NCI-H128 (cell line): ENCODE data around the gene STXBP5.

Experiments used
- DNase-seq: peaks from one replicate; lab custom pipeline; 2025; ENCODE audit not compliant: unreplicated experiment; lab: John Stamatoyannopoulos, UW

STXBP5 gene

DNA sequence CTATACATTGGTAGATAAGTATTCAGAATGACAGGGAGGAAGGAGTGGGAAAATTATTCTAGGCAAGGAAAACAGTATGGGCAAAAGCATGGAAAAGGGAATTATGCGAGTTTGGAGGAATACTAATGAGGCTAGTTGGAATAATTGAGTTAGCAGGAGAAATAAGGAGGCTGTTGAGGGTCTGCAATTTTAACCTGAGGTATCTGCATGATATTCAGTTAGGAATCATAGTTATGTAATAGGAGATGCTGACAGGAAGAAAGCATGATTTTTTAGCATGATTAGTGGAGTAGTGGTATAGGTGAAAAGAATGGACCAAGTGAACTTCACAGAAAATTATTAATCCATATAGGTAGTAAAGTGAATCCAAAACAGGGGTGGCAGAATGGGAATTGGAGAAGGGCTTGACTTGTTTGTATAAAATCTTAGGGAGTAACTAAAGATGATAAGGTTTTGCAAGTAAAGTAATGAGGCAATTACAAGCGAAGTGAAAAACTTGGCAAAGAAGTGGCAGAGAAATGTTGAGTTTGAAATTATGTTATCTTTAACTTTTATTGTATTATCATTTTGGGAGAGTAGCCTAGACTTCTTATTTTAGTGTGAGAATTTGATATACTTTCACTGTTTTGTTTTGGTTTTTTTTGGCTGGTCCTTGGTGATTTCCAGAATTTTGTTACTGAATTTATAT is 5.7 kb downstream of the STXBP5 start:
- no peak for DNase-seq

DNA sequence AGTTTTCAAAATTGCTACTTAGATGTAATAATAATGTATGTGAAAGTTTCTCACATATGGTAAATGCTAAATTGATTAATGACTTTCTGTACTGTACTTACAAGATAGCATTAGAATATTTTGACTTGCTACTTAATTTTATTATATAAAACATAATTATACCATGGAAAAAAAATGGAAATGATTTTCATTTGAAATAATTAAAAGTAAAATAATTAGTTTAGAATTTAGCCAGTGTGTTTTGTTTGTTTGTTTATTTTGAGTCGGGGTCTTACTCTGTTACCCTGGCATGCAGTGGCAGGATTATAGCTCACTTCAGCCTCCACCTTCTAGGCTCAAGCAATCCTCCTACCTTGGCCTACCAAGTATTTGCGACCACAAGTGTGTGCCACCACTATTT is 7.1 kb downstream of the STXBP5 start:
- DNase-seq: no peak

DNA sequence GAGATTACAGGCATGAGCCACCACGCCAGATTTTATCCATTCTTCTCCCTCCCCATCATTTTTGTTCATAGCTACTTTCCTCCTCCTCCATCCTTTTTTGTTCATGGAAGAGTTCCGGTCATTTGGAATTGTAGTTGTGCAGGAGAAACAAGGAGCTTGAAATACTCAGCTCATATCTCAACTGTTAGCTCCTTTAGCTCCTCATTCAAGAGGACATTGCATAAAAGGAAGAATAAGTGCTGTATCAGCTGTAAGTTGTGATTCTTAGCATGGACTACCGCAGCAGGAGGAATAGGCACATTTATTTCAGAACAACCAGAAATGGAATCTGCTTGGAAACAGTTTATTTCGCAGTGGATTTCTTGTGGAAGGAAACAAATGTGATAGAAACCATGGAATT is 7.6 kb downstream of the STXBP5 start:
- DNase-seq: no peak

DNA sequence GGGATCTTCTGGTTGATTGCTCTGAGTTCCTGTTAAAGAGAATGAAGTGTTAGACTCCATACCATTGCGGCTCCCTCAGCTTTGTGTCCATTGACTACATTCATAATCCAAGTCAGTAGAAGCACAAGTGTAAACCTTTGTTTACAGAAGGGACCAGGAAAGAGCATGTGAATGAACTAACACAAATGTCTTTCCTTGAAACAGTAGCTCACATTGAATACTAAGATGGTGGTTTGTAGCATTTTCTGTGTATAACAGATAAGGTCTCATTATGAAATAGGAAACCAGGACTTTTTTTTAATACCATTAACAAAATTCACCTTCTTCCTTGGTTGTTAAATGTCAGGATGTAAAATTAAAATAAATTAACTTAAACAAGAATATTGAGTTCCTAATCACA is 8.4 kb downstream of the STXBP5 start:
- DNase-seq: no peak

DNA sequence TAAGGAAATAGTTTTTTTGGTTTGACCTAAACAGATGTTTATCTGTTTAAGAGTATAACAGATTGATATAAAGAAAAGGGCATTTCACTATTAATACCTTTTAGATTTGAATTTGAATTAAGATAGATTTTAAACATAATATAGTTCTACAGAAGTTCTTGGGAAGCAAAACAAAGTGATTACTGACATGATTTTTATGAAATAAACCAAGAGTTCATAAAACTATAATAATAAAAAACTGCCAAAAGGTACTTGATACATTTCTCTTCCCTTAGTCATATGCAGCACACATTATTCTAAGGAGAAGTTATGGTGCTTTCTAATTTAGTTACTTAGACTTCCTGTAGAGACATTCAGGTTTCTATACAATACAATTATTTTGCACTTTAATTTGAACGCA is 9.6 kb downstream of the STXBP5 start:
- DNase-seq: no peak

DNA sequence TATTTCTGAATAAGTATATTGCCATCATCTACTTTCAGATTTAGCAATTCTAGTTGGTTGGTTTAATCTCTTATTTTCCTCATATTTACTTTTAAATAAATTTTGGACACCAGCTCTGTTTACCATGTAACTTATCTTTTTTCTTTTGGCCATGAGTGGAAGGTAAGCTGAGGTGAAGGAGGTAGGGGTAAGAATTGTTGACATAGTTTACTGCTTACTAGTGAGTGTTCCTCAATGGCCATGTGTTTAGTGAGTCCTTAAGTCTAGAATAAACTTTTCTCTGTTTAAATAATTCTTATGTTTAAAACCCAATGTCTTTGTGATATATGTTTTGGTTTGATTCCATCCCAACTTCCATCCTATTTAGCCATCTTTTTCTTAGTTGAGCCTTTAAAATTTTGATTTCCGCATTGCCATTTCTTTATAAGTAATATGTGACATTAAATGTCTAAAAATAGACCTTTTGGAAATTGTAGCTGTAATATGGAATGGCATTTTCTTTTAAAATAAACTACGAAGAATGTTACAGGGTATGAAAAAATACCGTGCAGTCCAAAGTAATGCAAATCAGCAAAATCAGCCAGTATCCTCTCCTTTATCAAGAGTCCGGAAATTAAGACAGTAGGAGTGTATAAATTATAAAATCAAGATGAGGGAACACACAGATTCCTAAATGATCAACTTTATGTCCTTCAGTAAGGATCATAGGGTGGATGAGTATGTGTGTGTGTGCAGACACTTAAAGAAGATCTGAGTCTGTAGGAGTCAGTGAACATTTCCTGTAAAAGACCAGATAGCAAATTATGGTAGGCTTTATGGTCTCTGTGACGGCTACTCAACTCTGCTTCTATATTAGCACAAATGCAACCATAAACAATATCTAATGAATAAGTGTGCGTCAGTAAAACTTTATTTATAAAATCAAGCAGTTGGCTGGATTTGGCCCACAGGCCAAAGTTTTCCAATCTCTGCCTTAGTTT is 10.3 kb downstream of the STXBP5 start:
- no peak for DNase-seq

DNA sequence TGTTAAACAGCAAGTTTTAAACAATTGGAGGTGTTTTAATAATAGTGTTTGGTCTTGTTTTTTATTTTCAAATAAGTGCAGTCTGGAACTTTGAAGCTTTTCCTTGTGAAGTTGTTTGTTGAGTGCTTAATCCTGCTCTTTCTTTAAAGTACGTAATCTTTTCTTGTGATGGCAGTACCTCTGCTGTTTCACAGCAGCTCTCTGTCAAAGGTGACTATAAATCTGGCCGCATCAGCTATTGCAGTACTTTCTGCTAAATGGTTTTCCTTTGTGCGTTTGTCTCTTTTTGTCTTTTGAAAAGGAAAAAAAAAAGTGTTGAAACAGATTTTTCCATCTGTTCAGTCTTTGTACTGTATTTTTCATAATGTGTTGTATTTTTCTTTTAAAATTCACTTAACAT is 12.7 kb downstream of the STXBP5 start:
- DNase-seq: no peak

DNA sequence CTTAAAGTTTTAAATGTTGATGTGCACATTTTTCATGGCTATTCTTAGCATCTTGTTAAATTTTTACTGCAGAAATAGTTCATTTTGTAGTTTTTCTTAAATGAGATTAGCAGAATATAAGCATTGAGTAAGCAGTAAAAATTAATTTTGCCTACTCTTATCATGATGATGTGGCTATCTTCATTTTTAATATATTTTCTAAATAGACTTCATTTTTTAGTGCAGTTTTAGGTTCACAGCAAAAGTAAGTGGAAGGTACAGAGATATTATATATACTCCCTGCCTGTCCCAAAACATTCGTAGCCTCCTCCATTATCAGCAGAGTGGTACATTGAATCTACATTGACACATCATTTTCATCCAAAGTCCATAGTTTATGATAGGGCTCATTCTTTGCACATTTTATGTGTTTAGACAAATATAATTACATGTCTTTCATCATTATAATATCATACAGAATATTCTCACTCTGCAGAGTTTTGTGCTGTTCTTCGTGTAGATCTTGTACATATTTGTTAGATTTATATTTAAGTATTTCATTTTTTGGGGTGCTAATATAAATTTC is 13.7 kb downstream of the STXBP5 start:
- no peak for DNase-seq

DNA sequence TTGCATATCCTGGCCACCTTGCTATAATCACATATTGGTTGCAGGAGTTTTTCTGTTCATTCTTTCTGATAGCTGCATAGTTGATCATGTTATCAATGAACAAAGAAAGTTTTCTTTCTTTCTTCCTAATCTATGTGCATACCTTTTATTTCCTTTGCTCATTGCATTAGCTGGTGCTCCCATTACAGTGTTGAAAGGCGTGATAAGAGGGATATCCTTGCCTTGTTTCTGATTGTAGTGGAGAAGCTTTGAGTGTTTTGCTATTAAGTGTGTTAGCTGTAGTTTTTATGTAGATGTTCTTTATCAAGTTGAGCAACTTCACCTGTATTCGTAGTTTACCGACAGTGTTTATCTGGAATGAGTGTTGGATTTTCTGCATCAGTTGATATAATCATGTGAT is 14.6 kb downstream of the STXBP5 start:
- DNase-seq: no peak

DNA sequence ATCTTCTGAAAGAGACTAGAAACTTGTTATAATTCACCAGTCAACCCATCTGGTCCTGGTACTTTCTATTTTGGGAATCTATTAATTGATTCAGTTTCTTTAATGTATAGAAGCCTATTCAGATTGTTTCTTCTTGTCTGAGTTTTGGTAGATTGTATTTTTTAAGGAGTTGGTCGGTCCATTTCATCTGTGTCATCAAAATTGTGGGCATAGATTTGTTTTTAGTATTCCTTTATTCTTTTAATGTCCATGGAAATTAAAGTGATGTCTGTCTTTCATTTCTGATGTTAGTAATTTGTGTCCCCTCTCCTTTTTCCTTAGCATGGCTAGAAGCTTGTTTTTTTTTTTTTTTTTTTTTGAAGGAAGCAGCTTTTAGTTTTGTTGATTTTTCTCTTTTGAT is 15.2 kb downstream of the STXBP5 start:
- DNase-seq: no peak

DNA sequence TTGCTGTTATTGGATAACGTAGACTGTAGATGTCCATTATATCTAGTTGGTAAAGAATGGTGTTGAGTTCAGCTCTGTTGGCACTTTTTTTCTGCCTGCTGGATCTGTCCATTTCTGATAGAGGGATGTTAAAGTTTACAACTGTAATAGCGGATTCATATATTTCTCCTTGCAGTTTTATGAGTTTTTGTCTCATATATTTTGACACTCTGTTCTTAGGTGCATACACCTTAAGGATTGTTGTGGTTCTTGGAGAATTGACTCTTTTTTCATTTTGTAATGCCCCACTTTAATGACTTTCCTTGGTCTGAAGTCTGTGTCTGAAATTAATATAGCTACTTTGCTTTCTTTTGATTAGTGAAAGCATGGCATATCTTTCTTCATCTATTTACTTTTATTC is 16.1 kb downstream of the STXBP5 start:
- DNase-seq: no peak

DNA sequence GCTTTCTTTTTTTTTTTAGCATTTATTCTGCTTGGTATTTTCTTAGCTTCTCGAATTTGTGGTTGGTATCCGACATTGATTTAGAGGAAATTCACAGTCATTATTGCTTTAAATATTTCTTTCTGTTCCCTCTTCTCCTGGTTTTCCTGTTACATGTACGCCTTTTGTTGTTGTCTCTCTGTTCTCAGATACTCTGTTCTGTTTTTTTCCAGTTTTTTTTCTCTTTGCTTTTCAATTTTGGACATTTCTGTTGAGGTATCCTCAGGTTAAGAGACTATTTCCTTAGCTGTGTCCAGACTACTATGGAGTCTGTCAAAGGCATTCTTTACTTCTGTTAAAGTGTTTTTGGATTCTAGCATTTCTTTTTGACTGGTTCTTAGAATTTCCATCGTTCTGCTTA is 17.5 kb downstream of the STXBP5 start:
- DNase-seq: no peak

DNA sequence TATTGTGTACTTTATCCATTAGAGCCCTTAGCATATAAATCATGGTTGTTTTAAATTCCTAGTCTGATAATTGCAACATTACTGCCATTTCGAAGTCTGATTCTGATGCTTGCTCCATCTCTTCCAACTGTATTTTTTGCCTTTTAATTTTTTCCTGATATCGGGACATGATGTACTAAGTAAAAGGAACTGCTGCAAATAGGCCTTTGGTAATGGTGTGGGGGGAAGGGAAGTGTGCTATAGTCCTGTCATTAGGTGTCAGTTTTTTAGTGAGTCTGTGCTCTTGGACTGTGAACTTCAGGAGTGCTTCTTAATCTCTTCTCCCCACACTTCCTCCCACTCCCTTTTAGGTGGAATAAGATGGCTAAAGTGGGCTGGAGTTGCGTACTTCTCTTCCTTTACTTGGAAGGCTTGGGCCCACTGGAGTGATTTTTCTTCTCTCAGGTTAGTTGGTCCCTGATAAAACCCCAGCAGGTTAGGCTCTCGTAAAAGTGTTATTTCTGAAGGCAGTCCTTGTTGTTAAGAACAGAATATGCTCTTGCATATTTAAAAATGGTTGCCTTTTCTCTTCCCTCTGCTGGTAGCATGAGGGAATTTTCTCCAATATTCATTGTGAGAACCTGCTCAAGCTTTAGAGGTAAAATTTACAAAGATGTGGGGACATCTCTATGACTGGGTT is 18.1 kb downstream of the STXBP5 start:
- no peak for DNase-seq

DNA sequence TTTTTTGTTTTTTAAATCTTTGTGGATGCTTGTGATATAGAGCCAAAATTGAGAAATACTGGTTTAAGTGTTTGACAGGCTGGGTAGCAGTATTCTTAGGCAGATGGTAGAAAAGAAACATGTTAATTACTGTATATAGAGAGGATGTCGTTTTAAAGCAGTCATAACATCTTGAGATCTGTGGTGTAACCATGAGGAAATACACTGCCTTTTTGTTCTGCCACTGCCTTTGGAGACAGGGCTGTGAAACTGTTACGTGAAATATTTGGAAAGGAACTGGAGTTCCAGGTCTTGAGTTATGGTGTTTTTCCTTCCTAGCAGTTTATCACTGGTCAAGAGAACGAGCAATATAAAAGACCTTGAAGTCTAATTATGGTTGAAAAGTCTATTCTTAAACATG is 19.5 kb downstream of the STXBP5 start:
- DNase-seq: no peak

DNA sequence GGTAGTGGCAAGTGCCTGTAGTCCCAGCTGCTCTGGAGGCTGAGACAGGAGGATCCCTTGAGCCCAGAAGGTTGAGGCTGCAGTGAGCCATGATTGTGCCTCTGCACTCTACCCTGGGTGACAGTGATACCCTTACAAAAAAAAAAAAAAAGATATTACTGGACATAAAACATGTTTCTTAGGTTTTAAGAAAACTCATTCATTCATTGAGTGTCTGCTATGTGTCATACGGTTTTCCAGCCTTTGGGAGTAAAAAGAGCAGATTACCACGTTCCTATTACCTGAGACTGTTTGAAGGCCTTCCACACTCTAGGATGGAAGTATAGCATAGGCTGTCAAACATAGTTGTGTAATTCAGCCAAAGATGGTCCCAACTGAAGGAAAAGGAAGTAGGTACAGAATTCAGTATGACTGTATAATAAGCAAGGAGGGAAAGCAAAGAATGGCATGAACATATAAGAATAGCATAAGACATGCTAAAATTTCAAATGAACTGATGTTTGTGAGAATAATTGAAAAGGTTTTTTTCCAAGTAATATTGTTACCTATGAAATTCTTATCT is 22.0 kb downstream of the STXBP5 start:
- DNase-seq: no peak

DNA sequence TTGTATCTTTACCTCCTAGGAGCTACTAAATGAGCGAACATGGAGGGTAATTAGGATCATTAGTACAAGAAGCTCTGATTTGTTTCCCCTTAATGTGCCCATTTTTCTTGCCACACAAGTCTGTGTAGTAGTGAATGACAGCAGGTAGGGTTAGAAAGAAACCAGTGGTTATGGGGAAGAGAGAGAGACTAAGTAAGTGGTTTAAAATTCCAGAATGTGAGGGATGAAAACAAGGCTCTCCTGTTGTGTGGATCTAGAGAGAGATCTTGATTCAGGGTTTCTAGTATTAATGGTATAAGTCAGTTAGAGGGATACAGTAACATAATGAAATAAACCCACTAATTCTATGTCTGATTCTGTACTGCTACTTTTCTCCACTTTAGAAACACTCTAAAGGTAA is 22.7 kb downstream of the STXBP5 start:
- no peak for DNase-seq

DNA sequence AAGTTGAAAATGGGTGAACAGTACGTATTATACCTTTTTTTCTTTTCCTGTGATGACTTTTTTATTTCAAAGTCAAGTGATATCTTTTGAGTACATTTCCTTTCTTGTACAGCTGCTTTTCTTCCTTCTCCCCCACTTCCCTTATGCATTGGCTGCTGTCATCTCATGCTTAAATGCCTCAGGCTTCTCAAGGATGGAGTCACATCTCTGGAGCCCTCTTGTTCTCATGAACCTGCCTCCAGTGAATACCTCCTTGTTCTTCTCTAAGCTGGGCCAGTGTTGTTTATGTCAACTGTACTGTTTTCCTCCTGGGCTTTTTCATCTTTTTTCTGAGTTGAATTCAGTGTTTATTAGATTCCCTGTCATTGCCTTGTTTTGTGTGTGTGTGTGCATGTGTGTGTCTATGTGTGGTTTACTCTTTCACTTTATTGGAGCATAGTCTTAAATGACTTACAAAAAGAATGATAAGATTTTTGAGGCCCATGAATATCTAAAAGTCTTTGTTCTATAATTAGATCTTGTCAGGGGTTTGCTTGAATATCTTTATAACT is 23.6 kb downstream of the STXBP5 start:
- no peak for DNase-seq

DNA sequence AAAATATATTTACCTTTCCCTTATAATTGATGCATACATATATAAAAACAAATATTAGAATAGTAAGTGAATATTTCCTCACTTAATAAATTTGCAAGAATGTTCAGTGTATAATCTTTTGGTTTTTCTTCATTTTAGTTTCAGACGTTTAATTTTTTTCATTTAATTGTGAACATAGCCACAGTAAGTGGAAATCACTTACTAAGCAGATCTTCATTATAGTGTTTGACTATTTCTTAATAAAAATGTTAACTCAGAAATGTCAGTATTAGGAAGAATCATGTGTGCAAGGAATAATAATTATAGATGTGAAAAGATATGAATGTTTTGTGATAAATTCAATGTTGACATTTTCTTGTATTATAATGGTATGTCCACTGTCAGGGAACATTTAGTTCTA is 27.4 kb downstream of the STXBP5 start:
- DNase-seq: no peak

DNA sequence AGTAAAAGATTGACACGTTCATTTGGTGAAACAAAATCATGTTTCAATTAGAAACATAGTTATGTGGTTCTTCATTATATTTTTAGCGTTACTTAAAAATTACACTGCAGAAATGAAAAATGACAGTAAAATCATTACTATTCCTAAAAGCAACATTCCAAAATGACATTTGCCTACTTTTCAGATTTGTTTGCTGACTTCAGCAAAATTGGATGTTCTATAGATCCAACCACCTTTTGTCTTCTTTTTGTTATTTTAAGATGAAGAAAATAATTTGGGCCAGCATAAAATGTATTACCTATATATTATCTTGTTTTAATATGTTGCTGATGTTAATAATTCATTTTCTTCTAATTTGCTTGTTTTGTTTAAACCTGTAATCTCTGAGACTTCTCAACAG is 30.5 kb downstream of the STXBP5 start:
- DNase-seq: no peak

DNA sequence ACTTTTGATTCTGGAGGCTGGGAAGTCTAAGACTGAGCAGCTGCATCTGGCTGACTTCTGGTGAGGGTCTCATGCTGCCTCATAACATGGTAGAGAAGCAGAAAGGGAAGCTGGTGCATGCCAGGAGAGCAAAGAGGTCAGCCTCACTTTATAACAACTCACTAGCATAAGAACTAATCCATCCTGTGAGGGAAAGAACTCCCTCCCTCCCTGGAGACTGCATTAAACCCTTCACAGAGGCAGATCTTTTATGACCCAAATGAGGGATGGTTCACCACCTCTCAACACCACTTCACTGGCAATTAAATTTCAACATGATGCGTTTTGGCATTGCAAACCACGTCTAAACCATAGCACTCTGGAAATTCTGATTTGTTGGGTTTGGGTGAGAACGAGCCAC is 33.9 kb downstream of the STXBP5 start:
- DNase-seq: no peak

DNA sequence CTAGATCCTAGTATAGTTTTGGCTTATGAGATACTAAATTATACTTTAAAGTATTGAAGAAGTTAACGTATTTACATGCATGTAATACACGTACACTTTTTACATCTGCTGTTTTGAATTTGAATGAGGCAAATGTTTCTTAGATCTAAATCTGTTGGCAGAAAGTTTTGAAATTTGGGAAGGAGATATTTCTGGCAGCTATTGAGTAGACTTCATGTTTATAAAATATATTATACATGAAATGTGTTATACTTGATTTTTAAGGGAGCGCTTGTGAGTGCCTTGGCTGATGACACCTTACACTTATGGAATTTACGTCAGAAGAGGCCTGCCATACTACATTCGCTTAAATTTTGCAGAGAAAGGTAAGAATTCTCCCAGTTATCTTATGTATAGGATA is 34.7 kb downstream of the STXBP5 start:
- DNase-seq: no peak
